ENCODE measurements around the gene PIK3R6. TPM values are rescaled to one million over a fixed set of nuclear protein-coding genes. Genes with fewer than 3 reads are reported as not detected.
"Not testable (repeated sequence)": the region's sequence is repeated elsewhere in the genome, so short reads cannot be mapped to it uniquely, and the experiment has no call there.

The PIK3R6 gene
- total RNA-seq, 2 donors from 2014 or later, result 0.66 TPM; not detected in 1

DNA sequence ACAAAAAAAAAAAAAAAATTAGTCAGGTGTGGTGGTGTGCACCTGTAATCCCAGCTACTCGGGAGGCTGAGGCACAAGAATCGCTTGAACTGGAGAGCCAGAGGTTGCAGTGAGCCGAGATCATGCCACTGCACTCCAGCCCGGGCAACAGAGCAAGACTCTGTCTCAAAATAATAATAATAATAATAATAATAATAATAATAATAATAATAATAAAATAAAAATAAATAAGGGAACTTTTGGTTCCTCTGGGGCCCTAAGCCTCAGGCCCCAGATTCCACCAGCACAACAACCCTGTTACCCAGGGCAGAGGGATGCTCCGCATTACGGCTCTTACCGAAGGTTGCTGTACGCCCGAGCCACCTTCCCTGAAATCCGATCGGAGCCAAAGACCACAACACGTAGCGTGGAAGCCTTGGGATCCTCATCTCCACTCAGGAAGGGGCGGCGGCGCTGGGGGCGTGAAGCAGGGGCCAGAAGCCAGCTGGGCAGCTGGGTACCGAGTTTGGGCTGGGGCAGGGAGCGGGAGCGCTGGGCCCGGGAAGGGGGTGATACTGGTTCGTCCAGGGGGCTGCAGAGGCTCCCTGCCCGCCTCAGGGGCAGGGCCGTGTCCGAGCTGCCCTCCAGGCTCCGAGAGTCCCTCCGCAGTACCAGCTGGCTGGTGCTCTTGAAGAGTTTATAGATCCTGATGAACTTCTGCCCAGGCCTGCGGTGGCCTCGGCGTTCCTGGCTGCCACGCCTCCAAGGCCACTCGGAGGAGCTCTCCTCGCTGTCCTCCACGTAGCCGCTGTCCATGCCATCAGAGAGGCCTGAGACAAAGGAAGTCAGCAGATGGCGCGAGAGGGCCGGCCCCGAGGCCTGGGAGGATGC is 20.6 kb upstream of the PIK3R6 start:
- H3K36me3 ChIP-seq (replicated peaks in 1 of 2; ENCODE audit: insufficient read depth in 1 of 2, low read depth in 2 of 2), result no peaks in the 10 kb centered on the region
- H3K9me3 ChIP-seq, result no peaks in the 10 kb centered on the region
- H3K27ac ChIP-seq, result no peak overlapping the region
- no peaks in the 10 kb centered on the region for H3K27me3 ChIP-seq
- H3K4me3 ChIP-seq, result no peak overlapping the region
- DNase-seq (peak in 1 of 4 donors; percentile 23), ATAC-seq (no peak)
- WGBS, 2 donors, result 56 to 74% methylated on average over 23 to 39 of the region's 39 CpGs
- H3K4me1 ChIP-seq, result no peaks in the 10 kb centered on the region
- TF ChIP-seq CTCF (IDR thresholded peaks at IDR 0.05) (peak in 1 of 7 experiments; percentile 9), POLR2A (IDR thresholded peaks at IDR 0.05) (no peak)
- intact Hi-C loops (cut with DNase I), result no loop called here

- WGBS, 2 donors, result 81 to 94% methylated on average over 9 to 11 of the region's 11 CpGs
- Histone ChIP-seq H3K9me3 (no peaks in the 10 kb centered on the region), H3K36me3 (replicated peaks in 1 of 2; ENCODE audit: insufficient read depth in 1 of 2, low read depth in 2 of 2) (no peaks in the 10 kb centered on the region), H3K27me3 (no peaks in the 10 kb centered on the region), H3K27ac (no peak overlapping the region), H3K4me1 (no peaks in the 10 kb centered on the region), H3K4me3 (no peak overlapping the region)
- TF ChIP-seq CTCF (IDR thresholded peaks at IDR 0.05) (no peak), POLR2A (IDR thresholded peaks at IDR 0.05) (no peak)
- intact Hi-C loops (cut with DNase I), result no loop called here
- DNase-seq, result no peak
- ATAC-seq, result no peak
Observed at GRCh38 chr17:8887301-8887700, 19.8 kb upstream of the PIK3R6 start.

DNA sequence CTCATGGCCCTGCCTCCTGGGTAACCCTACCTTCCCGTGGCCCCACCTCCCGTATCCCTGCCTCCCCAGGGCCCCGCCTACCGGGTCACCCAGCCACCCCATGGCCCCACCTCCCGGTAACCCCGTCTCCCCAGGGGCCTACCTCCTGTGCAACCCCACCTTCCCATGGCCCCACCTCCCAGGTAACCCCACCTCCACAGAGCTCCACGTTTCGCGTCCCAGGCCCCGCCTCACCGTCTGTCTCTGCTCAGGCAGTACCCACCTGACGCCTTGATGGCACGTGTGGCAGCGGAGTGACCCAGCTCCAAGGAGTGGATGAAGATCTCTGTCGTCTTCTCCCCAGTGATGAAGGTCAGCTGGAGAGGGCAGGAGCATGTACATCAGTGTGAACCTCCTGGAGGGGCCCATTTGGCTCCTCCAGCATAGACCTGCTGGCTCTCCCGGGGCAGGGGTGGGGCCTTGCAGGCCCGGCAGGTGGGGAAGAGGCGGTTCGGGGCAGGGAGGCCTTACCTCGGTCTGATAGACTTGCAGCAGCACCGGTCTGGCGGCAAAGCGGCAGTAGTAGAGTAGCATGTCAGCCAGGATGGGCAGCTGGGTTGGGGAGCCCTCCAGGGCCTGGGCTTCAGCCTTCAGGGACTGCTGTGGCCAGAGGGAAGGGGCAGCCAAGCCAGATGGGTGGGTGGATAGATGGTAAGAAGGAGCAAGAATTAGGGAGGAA is 18.7 kb upstream of the PIK3R6 start:
- H3K27ac ChIP-seq, result no peak overlapping the region
- no peaks in the 10 kb centered on the region for H3K27me3 ChIP-seq
- ATAC-seq (no peak), DNase-seq (no peak)
- intact Hi-C loops (cut with DNase I), result no loop called here
- H3K36me3 ChIP-seq (replicated peaks in 1 of 2; ENCODE audit: insufficient read depth in 1 of 2, low read depth in 2 of 2), result no peaks in the 10 kb centered on the region
- no peak for TF ChIP-seq CTCF (IDR thresholded peaks at IDR 0.05)
- no peak for TF ChIP-seq POLR2A (IDR thresholded peaks at IDR 0.05)
- no peak overlapping the region for H3K4me3 ChIP-seq
- WGBS, 2 donors, result 81 to 92% methylated on average over 17 to 22 of the region's 23 CpGs
- no peaks in the 10 kb centered on the region for H3K9me3 ChIP-seq
- H3K4me1 ChIP-seq, result no peaks in the 10 kb centered on the region

DNA sequence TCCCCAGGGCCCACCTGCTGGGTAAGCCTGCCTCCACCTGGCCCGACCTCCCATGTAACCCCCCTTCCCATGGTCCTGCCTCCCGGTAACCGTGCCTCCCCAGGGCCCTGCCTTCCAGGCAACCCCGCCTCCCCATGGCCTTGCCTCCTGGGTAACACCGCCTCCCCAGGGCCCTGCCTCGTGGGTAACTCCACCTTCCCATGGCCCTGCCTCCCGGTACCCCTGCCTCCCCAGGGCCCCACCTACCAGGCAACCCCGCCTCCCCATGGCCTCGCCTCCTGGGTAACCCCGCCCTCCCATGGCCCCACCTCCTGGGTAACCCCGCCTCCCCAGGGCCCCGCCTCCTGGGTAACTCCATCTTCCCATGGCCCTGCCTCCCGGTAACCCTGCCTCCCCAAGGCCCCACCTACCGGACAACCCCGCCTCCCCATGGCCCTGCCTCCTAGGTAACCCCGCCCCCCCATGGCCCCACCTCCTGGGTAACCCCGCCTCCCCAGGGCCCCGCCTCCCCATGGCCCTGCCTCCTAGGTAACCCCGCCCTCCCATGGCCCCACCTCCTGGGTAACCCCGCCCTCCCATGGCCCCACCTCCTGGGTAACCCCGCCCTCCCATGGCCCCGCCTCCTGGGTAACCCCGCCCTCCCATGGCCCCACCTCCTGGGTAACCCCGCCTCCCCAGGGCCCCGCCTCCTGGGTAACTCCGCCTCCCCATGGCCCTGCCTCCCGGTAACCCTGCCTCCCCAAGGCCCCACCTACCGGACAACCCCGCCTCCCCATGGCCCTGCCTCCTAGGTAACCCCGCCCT is 17.9 kb upstream of the PIK3R6 start:
- H3K27ac ChIP-seq; H3K4me1 ChIP-seq; intact Hi-C loops (cut with DNase I); ATAC-seq; H3K9me3 ChIP-seq; DNase-seq; H3K4me3 ChIP-seq; H3K27me3 ChIP-seq; H3K36me3 ChIP-seq (replicated peaks in 1 of 2; ENCODE audit: insufficient read depth in 1 of 2, low read depth in 2 of 2): not testable (repeated sequence)
- 64 to 74% methylated on average over 6 to 13 of the region's 30 CpGs for WGBS, 2 donors
